Measurements from ENCODE around the gene FOS. TPM values are rescaled to one million over a fixed set of nuclear protein-coding genes. Genes with fewer than 3 reads are reported as not detected.

Gene FOS
- total RNA-seq, 6 donors from 2014 or later, result 386 to 1,146 (median 633) TPM

DNA sequence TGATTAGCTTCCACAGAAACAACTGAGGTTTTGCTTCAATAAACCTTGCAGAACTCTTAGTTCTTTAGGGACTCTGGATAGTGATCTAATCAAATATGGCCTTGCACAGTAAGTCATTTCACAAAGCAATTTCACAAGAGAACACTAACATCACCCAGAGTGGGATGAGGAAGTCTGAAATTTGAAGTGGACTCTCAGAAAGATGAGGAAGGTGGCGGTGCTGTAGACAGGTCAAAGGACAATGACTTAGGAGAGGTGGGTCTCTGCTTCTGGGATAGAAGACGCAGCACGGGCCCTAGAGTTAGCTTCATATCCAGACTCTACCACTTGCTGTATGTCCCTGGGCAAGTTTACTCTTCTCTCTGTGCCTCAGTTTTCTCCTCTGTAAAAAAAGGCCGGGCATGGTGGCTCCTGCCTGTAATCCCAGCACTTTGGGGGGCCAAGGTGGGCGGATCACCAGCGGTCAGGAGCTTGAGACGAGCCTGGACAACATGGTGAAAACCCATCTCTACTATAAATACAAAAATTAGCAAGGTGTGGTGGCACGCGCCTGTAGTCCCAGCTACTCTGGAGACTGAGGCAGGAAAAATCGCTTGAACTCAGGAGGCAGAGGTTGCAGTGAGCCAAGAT lies 18.9 kb downstream of the FOS start:
- ATAC-seq (ENCODE audit: low FRiP score in 2 of 2) (no peak), DNase-seq (peak in 1 of 2 donors; percentile 43)
- no peaks in the 10 kb centered on the region for H3K36me3 ChIP-seq
- H3K9me3 ChIP-seq, result no peaks in the 10 kb centered on the region
- peak overlapping the region; percentile 88 to 98 (median 92) for H3K27ac ChIP-seq
- H3K4me3 ChIP-seq, result no peak overlapping the region
- WGBS, 2 donors, result 82 to 85% methylated on average over 10 of the region's 10 CpGs
- peak; percentile 27 to 52 for TF ChIP-seq POLR2AphosphoS5 (IDR thresholded peaks at IDR 0.05)
- TF ChIP-seq CTCF (IDR thresholded peaks at IDR 0.05), result no peak
- TF ChIP-seq POLR2A (IDR thresholded peaks at IDR 0.05), result peak in 1 of 4 donors; percentile 52
- TF ChIP-seq EP300 (IDR thresholded peaks at IDR 0.05), result peak in 2 of 4 donors; percentile 36 to 54
- peaks cover 38 to 66% (median 57%) of the 10 kb centered on the region in 4 donors for H3K4me1 ChIP-seq
- no peaks in the 10 kb centered on the region for H3K27me3 ChIP-seq

DNA sequence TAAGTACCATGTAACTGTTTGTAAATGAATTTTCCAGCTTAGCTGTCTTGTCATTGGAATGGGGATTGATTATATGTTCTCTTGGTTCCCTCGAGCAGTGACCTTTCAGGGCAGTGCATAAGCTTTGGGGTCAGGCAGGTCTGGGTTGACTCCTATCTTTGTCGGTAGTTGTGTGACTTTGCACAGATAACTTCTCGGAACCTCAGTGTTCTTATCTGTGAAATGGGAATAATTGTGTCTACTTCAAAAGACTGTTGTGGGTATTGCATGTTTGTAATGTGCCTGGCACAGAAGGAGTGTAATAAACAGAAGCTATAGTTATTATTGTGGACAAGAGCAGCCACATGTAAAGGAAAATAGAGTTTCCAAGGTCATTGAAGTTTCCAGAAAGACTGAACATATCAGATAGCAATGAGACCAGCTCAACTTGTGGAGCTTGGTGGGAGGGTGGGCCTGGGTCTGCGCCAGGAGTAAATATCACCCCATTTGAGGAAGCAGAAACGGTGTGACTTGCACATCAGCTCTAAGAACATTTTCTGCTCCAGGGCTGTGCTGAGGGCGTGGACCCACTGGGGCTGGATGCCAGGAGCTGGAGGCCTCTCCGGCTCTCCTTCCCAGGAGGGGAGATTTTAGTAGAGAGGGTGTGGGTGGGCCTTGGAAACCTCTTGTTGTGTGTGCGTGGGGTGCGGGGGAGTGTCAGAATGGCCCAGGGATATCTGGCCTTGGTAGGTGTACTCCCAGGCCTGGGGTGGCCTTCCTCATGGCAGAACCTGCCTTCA lies 19.7 kb downstream of the FOS start:
- Histone ChIP-seq H3K4me3 (peak overlapping the region in 1 of 4 donors; percentile 10), H3K27me3 (no peaks in the 10 kb centered on the region), H3K9me3 (no peaks in the 10 kb centered on the region), H3K27ac (peak overlapping the region; percentile 88 to 98 (median 92)), H3K4me1 (peaks cover 42 to 71% (median 59%) of the 10 kb centered on the region in 4 donors), H3K36me3 (no peaks in the 10 kb centered on the region)
- DNase-seq (peak; percentile 39 to 90), ATAC-seq (ENCODE audit: low FRiP score in 2 of 2) (peak in 1 of 2 donors; percentile 11)
- 55 to 63% methylated on average over 9 of the region's 9 CpGs for WGBS, 2 donors
- TF ChIP-seq POLR2AphosphoS5 (IDR thresholded peaks at IDR 0.05) (no peak), CTCF (IDR thresholded peaks at IDR 0.05) (no peak), EP300 (IDR thresholded peaks at IDR 0.05) (peak in 1 of 4 donors; percentile 42), POLR2A (IDR thresholded peaks at IDR 0.05) (no peak)

GRCh38 chr14:75299059-75299458 lies 20.4 kb downstream of the FOS start:
- Histone ChIP-seq H3K27me3 (no peaks in the 10 kb centered on the region), H3K4me3 (peak overlapping the region in 1 of 4 donors; percentile 10), H3K36me3 (no peaks in the 10 kb centered on the region), H3K9me3 (no peaks in the 10 kb centered on the region), H3K4me1 (peaks cover 44 to 73% (median 56%) of the 10 kb centered on the region in 4 donors), H3K27ac (peak overlapping the region; percentile 88 to 98 (median 92))
- ATAC-seq (ENCODE audit: low FRiP score in 2 of 2), result peak in 1 of 2 donors; percentile 11
- peak in 2 of 4 donors; percentile 23 to 63 for TF ChIP-seq POLR2A (IDR thresholded peaks at IDR 0.05)
- peak in 2 of 4 donors; percentile 80 to 94 for TF ChIP-seq EP300 (IDR thresholded peaks at IDR 0.05)
- peak; percentile 80 to 98 for TF ChIP-seq POLR2AphosphoS5 (IDR thresholded peaks at IDR 0.05)
- TF ChIP-seq CTCF (IDR thresholded peaks at IDR 0.05), result no peak
- 27 to 41% methylated on average over 8 of the region's 8 CpGs for WGBS, 2 donors
- peak in 1 of 2 donors; percentile 95 for DNase-seq

- Histone ChIP-seq H3K4me1 (peaks cover 43 to 72% (median 55%) of the 10 kb centered on the region in 4 donors), H3K9me3 (no peaks in the 10 kb centered on the region), H3K27ac (peak overlapping the region; percentile 88 to 98 (median 92)), H3K27me3 (no peaks in the 10 kb centered on the region), H3K4me3 (no peak overlapping the region), H3K36me3 (no peaks in the 10 kb centered on the region)
- TF ChIP-seq EP300 (IDR thresholded peaks at IDR 0.05) (no peak), POLR2A (IDR thresholded peaks at IDR 0.05) (no peak), CTCF (IDR thresholded peaks at IDR 0.05) (no peak), POLR2AphosphoS5 (IDR thresholded peaks at IDR 0.05) (no peak)
- no peak for DNase-seq
- ATAC-seq (ENCODE audit: low FRiP score in 2 of 2), result no peak
- 0 to 3% methylated on average over 1 of the region's 1 CpG for WGBS, 2 donors
These were observed 20.9 kb downstream of the FOS start for GRCh38 chr14:75299576-75299975.
